Measurements from ENCODE around the gene TSHZ2. TPM values are rescaled to one million over a fixed set of nuclear protein-coding genes. Genes with fewer than 3 reads are reported as not detected.

TSHZ2 gene
- total and polyA plus RNA-seq, 3 donors from 2014 or later: 13.0 to 41.9 (median 40.4) TPM

- Histone ChIP-seq H3K4me3 (no peak overlapping the region), H3K27ac (no peak overlapping the region), H3K27me3 (no peaks in the 10 kb centered on the region), H3K4me1 (no peaks in the 10 kb centered on the region), H3K36me3 (ENCODE audit: low read depth, missing control alignments) (no peaks in the 10 kb centered on the region), H3K9me3 (no peaks in the 10 kb centered on the region)
- WGBS, 2 donors: 47 to 54% methylated on average over 4 of the region's 4 CpGs
- intact Hi-C loops (cut with DNase I; ENCODE audit: low total_unique reads): no loop called here
- TF ChIP-seq CTCF (IDR thresholded peaks at IDR 0.05) (peak; percentile 9 to 12 (median 11)), POLR2A (IDR thresholded peaks at IDR 0.05) (no peak)
- peak; percentile 45 for DNase-seq
These were observed 521.2 kb downstream of the TSHZ2 start for GRCh38 chr20:53493311-53493857.

- H3K4me3 ChIP-seq: no peak overlapping the region
- intact Hi-C loops (cut with DNase I; ENCODE audit: low total_unique reads): no loop called here
- 94 to 96% methylated on average over 5 of the region's 5 CpGs for WGBS, 2 donors
- no peaks in the 10 kb centered on the region for H3K27me3 ChIP-seq
- no peaks in the 10 kb centered on the region for H3K4me1 ChIP-seq
- no peaks in the 10 kb centered on the region for H3K9me3 ChIP-seq
- H3K36me3 ChIP-seq (ENCODE audit: low read depth, missing control alignments): no peaks in the 10 kb centered on the region
- DNase-seq: no peak
- no peak for TF ChIP-seq POLR2A (IDR thresholded peaks at IDR 0.05)
- no peak for TF ChIP-seq CTCF (IDR thresholded peaks at IDR 0.05)
- H3K27ac ChIP-seq: no peak overlapping the region
These were observed 522.6 kb downstream of the TSHZ2 start for GRCh38 chr20:53494753-53495152.

GRCh38 chr20:53495398-53496092, 523.4 kb downstream of the TSHZ2 start:
- 76 to 79% methylated on average over 14 of the region's 14 CpGs for WGBS, 2 donors
- Histone ChIP-seq H3K4me1 (no peaks in the 10 kb centered on the region), H3K27ac (no peak overlapping the region), H3K36me3 (ENCODE audit: low read depth, missing control alignments) (no peaks in the 10 kb centered on the region), H3K4me3 (no peak overlapping the region), H3K27me3 (no peaks in the 10 kb centered on the region), H3K9me3 (no peaks in the 10 kb centered on the region)
- intact Hi-C loops (cut with DNase I; ENCODE audit: low total_unique reads): no loop called here
- DNase-seq: no peak
- TF ChIP-seq CTCF (IDR thresholded peaks at IDR 0.05): no peak
- no peak for TF ChIP-seq POLR2A (IDR thresholded peaks at IDR 0.05)

- WGBS, 2 donors: 85 to 86% methylated on average over 3 of the region's 3 CpGs
- no peaks in the 10 kb centered on the region for H3K4me1 ChIP-seq
- no peaks in the 10 kb centered on the region for H3K9me3 ChIP-seq
- no peaks in the 10 kb centered on the region for H3K27me3 ChIP-seq
- TF ChIP-seq POLR2A (IDR thresholded peaks at IDR 0.05) (no peak), CTCF (IDR thresholded peaks at IDR 0.05) (no peak)
- H3K36me3 ChIP-seq (ENCODE audit: low read depth, missing control alignments): no peaks in the 10 kb centered on the region
- H3K27ac ChIP-seq: no peak overlapping the region
- DNase-seq: no peak
- H3K4me3 ChIP-seq: no peak overlapping the region
- intact Hi-C loops (cut with DNase I; ENCODE audit: low total_unique reads): no loop called here
These were observed 525.1 kb downstream of the TSHZ2 start for GRCh38 chr20:53497246-53497645.

- intact Hi-C loops (cut with DNase I; ENCODE audit: low total_unique reads): no loop called here
- H3K27me3 ChIP-seq: no peaks in the 10 kb centered on the region
- H3K9me3 ChIP-seq: no peaks in the 10 kb centered on the region
- H3K36me3 ChIP-seq (ENCODE audit: low read depth, missing control alignments): no peaks in the 10 kb centered on the region
- no peak overlapping the region for H3K27ac ChIP-seq
- TF ChIP-seq CTCF (IDR thresholded peaks at IDR 0.05) (no peak), POLR2A (IDR thresholded peaks at IDR 0.05) (no peak)
- no peaks in the 10 kb centered on the region for H3K4me1 ChIP-seq
- no peak for DNase-seq
- no peak overlapping the region for H3K4me3 ChIP-seq
- 48 to 65% methylated on average over 5 of the region's 5 CpGs for WGBS, 2 donors
These were observed 526.2 kb downstream of the TSHZ2 start for GRCh38 chr20:53498341-53498740.

All from testis (tissue), 3 donors.